Muscle of leg (tissue), 11 donors: ENCODE results near the gene DLL4. TPM values are rescaled to one million over a fixed set of nuclear protein-coding genes. Genes with fewer than 3 reads are reported as not detected.

Experiments used
- DNase-seq: peaks from one replicate; pipeline ENCODE4 v3.0.0; 2013
- H3K27ac ChIP-seq: one replicate; pipeline ENCODE4 v1.5.1; 2013; ENCODE audit warnings: mild to moderate bottlenecking, low read length, control low read depth
- H3K27me3 ChIP-seq: one replicate; pipeline ENCODE4 v1.6.1; 2013; ENCODE audit warnings: low read length; ENCODE audit not compliant: control insufficient read depth, insufficient read depth
- H3K36me3 ChIP-seq: one replicate; pipeline ENCODE4 v1.6.1; 2013; ENCODE audit warnings: low read length; ENCODE audit not compliant: control insufficient read depth, insufficient read depth
- H3K4me1 ChIP-seq: one replicate; pipeline ENCODE4 v1.6.1; 2013; ENCODE audit warnings: low read length; ENCODE audit not compliant: control insufficient read depth, insufficient read depth
- H3K4me3 ChIP-seq: one replicate; pipeline ENCODE4 v1.5.1; 2013; ENCODE audit warnings: low read length, control low read depth
- H3K9me3 ChIP-seq: replicated peaks from 2 replicates; pipeline ENCODE4 v1.6.1; 2013; ENCODE audit warnings: low read depth, low read length; ENCODE audit not compliant: control insufficient read depth
- WGBS: methylation state at CpG from one replicate; pipeline ENCODE4 v1.1.5; 2013; ENCODE audit warnings: missing lambda C conversion rate; ENCODE audit not compliant: insufficient coverage; 5-methylcytosine and 5-hydroxymethylcytosine counted together
- polyA plus RNA-seq, 8 donors: library from polyadenylated mRNA; unstranded; fragments of 120-200 nt; gene quantifications; one replicate each; pipeline versions ENCODE4 v1.2.1 to v1.2.3, GENCODE V29; 2013; ENCODE audit warnings: inconsistent platforms in 1 of 8, low replicate concordance in 1 of 8; ENCODE audit not compliant: insufficient read length in 8 of 8, insufficient read depth in 1 of 8
- total RNA-seq: library from RNA; stranded (reverse); fragments of 120-200 nt; gene quantifications from one replicate; pipeline ENCODE4 v1.2.4, GENCODE V29; 2013

The DLL4 gene
- total and polyA plus RNA-seq, 9 donors = 8.7 to 17.9 (median 11.7) TPM

GRCh38 chr15:40934457-40934856 lies 5.3 kb downstream of the DLL4 start:
- no peak overlapping the region for H3K4me3 ChIP-seq

GRCh38 chr15:40936234-40936708 lies 7.1 kb downstream of the DLL4 start:
- Histone ChIP-seq H3K27ac (no peak overlapping the region), H3K27me3 (peaks cover 15% of the 10 kb centered on the region), H3K36me3 (peaks cover 8% of the 10 kb centered on the region), H3K9me3 (no peaks in the 10 kb centered on the region), H3K4me1 (peaks cover 28% of the 10 kb centered on the region), H3K4me3 (no peak overlapping the region)
- WGBS = 90% methylated on average over 29 of the region's 31 CpGs
- no peak for DNase-seq

More at GRCh38 chr15:40934457-40934856, 5.3 kb downstream of the DLL4 start:
- Histone ChIP-seq H3K27me3 (peaks cover 34% of the 10 kb centered on the region), H3K4me1 (peaks cover 29% of the 10 kb centered on the region), H3K36me3 (peaks cover 8% of the 10 kb centered on the region), H3K9me3 (no peaks in the 10 kb centered on the region), H3K27ac (no peak overlapping the region)
- 83% methylated on average over 5 of the region's 6 CpGs for WGBS
- DNase-seq = no peak

GRCh38 chr15:40936709-40937666 lies 7.8 kb downstream of the DLL4 start:
- peaks cover 28% of the 10 kb centered on the region for H3K4me1 ChIP-seq
- no peak overlapping the region for H3K4me3 ChIP-seq

GRCh38 chr15:40937762-40938535 lies 8.8 kb downstream of the DLL4 start:
- H3K27ac ChIP-seq = no peak overlapping the region
- WGBS = 67% methylated on average over 15 of the region's 19 CpGs
- no peaks in the 10 kb centered on the region for H3K27me3 ChIP-seq
- peaks cover 35% of the 10 kb centered on the region for H3K4me1 ChIP-seq
- peaks cover 4% of the 10 kb centered on the region for H3K36me3 ChIP-seq
- H3K4me3 ChIP-seq = no peak overlapping the region
- H3K9me3 ChIP-seq = no peaks in the 10 kb centered on the region
- DNase-seq = no peak

More at GRCh38 chr15:40936709-40937666, 7.8 kb downstream of the DLL4 start:
- peak; percentile 65 for DNase-seq
- H3K36me3 ChIP-seq = peaks cover 6% of the 10 kb centered on the region
- H3K9me3 ChIP-seq = no peaks in the 10 kb centered on the region
- 69% methylated on average over 11 of the region's 15 CpGs for WGBS
- H3K27ac ChIP-seq = no peak overlapping the region
- peaks cover 8% of the 10 kb centered on the region for H3K27me3 ChIP-seq

GRCh38 chr15:40938536-40938870 lies 9.4 kb downstream of the DLL4 start:
- H3K4me3 ChIP-seq = no peak overlapping the region
- 100% methylated on average over 1 of the region's 6 CpGs for WGBS
- peaks cover 36% of the 10 kb centered on the region for H3K4me1 ChIP-seq
- no peak overlapping the region for H3K27ac ChIP-seq
- peaks cover 4% of the 10 kb centered on the region for H3K36me3 ChIP-seq
- H3K9me3 ChIP-seq = no peaks in the 10 kb centered on the region
- no peaks in the 10 kb centered on the region for H3K27me3 ChIP-seq
- no peak for DNase-seq

- Histone ChIP-seq H3K27ac (peak overlapping the region; percentile 82), H3K9me3 (no peaks in the 10 kb centered on the region), H3K4me3 (no peak overlapping the region), H3K4me1 (peaks cover 36% of the 10 kb centered on the region), H3K36me3 (no peaks in the 10 kb centered on the region), H3K27me3 (no peaks in the 10 kb centered on the region)
- WGBS = 27% methylated on average over 12 of the region's 15 CpGs
- DNase-seq = peak; percentile 49
Measured at GRCh38 chr15:40940296-40940801, 11.2 kb downstream of the DLL4 start.

- H3K36me3 ChIP-seq = no peaks in the 10 kb centered on the region
- 7% methylated on average over 4 of the region's 7 CpGs for WGBS
- no peaks in the 10 kb centered on the region for H3K27me3 ChIP-seq
- DNase-seq = peak; percentile 48
- no peaks in the 10 kb centered on the region for H3K9me3 ChIP-seq
- peak overlapping the region; percentile 82 for H3K27ac ChIP-seq
- peaks cover 36% of the 10 kb centered on the region for H3K4me1 ChIP-seq
- peak overlapping the region; percentile 35 for H3K4me3 ChIP-seq
Measured at GRCh38 chr15:40941068-40941527, 12.0 kb downstream of the DLL4 start.

- H3K4me1 ChIP-seq = peaks cover 36% of the 10 kb centered on the region
- no peaks in the 10 kb centered on the region for H3K9me3 ChIP-seq
- H3K36me3 ChIP-seq = no peaks in the 10 kb centered on the region
- peak overlapping the region; percentile 51 for H3K4me3 ChIP-seq
- H3K27ac ChIP-seq = peak overlapping the region; percentile 82
- WGBS = under 1% methylated on average over 84 of the region's 92 CpGs
- H3K27me3 ChIP-seq = no peaks in the 10 kb centered on the region
- DNase-seq = peak; percentile 88
Measured at GRCh38 chr15:40941528-40942336, 12.6 kb downstream of the DLL4 start.

- no peaks in the 10 kb centered on the region for H3K9me3 ChIP-seq
- 47% methylated on average over 4 of the region's 15 CpGs for WGBS
- H3K27me3 ChIP-seq = no peaks in the 10 kb centered on the region
- H3K4me3 ChIP-seq = peak overlapping the region; percentile 51
- peaks cover 32% of the 10 kb centered on the region for H3K4me1 ChIP-seq
- H3K36me3 ChIP-seq = no peaks in the 10 kb centered on the region
- H3K27ac ChIP-seq = peak overlapping the region; percentile 82
- no peak for DNase-seq
Measured at GRCh38 chr15:40942337-40942854, 13.3 kb downstream of the DLL4 start.
